ENCODE measurements around the gene HDAC10. TPM values are rescaled to one million over a fixed set of nuclear protein-coding genes. Genes with fewer than 3 reads are reported as not detected.

Gene HDAC10
- total RNA-seq, 4 donors from 2014 or later, result 10.2 to 19.5 (median 17.4) TPM

GRCh38 chr22:50228366-50228765 is 22.7 kb downstream of the HDAC10 start:
- no peaks in the 10 kb centered on the region for H3K4me1 ChIP-seq
- H3K27ac ChIP-seq (replicated peaks in 1 of 4), result no peak overlapping the region
- TF ChIP-seq EP300 (IDR thresholded peaks at IDR 0.05), result no peak
- TF ChIP-seq CTCF (IDR thresholded peaks at IDR 0.05), result no peak
- TF ChIP-seq POLR2AphosphoS5 (IDR thresholded peaks at IDR 0.05), result no peak
- TF ChIP-seq POLR2A (IDR thresholded peaks at IDR 0.05; ENCODE audit: low read depth), result no peak
- 90% methylated on average over 6 of the region's 9 CpGs for WGBS
- intact Hi-C loops (cut with DNase I), result no loop called here
- peaks cover 43 to 94% (median 85%) of the 10 kb centered on the region in 4 donors for H3K36me3 ChIP-seq
- no peaks in the 10 kb centered on the region for H3K9me3 ChIP-seq
- no peak overlapping the region for H3K4me3 ChIP-seq
- H3K27me3 ChIP-seq, result no peaks in the 10 kb centered on the region
- no peak for DNase-seq (ENCODE audit: extremely low spot score)

GRCh38 chr22:50227579-50228215 is 23.4 kb downstream of the HDAC10 start:
- Histone ChIP-seq H3K27me3 (no peaks in the 10 kb centered on the region), H3K4me1 (no peaks in the 10 kb centered on the region), H3K9me3 (no peaks in the 10 kb centered on the region), H3K4me3 (no peak overlapping the region), H3K27ac (replicated peaks in 1 of 4) (no peak overlapping the region), H3K36me3 (peaks cover 44 to 94% (median 85%) of the 10 kb centered on the region in 4 donors)
- TF ChIP-seq POLR2A (IDR thresholded peaks at IDR 0.05; ENCODE audit: low read depth), result no peak
- no peak for TF ChIP-seq EP300 (IDR thresholded peaks at IDR 0.05)
- no peak for TF ChIP-seq POLR2AphosphoS5 (IDR thresholded peaks at IDR 0.05)
- no peak for TF ChIP-seq CTCF (IDR thresholded peaks at IDR 0.05)
- WGBS, result 87% methylated on average over 11 of the region's 25 CpGs
- no peak for DNase-seq (ENCODE audit: extremely low spot score)
- intact Hi-C loops (cut with DNase I), result no loop called here

GRCh38 chr22:50226875-50227165 is 24.2 kb downstream of the HDAC10 start:
- H3K36me3 ChIP-seq, result peaks cover 42 to 94% (median 85%) of the 10 kb centered on the region in 4 donors
- 95% methylated on average over 11 of the region's 18 CpGs for WGBS
- H3K4me1 ChIP-seq, result no peaks in the 10 kb centered on the region
- no peak for DNase-seq (ENCODE audit: extremely low spot score)
- TF ChIP-seq CTCF (IDR thresholded peaks at IDR 0.05) (no peak), EP300 (IDR thresholded peaks at IDR 0.05) (no peak), POLR2A (IDR thresholded peaks at IDR 0.05; ENCODE audit: low read depth) (no peak), POLR2AphosphoS5 (IDR thresholded peaks at IDR 0.05) (no peak)
- no peak overlapping the region for H3K4me3 ChIP-seq
- H3K27me3 ChIP-seq, result no peaks in the 10 kb centered on the region
- no peaks in the 10 kb centered on the region for H3K9me3 ChIP-seq
- intact Hi-C loops (cut with DNase I), result no loop called here
- H3K27ac ChIP-seq (replicated peaks in 1 of 4), result no peak overlapping the region

GRCh38 chr22:50226063-50226874 is 24.8 kb downstream of the HDAC10 start:
- intact Hi-C loops (cut with DNase I), result no loop called here
- no peaks in the 10 kb centered on the region for H3K4me1 ChIP-seq
- no peaks in the 10 kb centered on the region for H3K9me3 ChIP-seq
- DNase-seq (ENCODE audit: extremely low spot score), result no peak
- 91% methylated on average over 21 of the region's 31 CpGs for WGBS
- peaks cover 42 to 95% (median 90%) of the 10 kb centered on the region in 4 donors for H3K36me3 ChIP-seq
- H3K4me3 ChIP-seq, result no peak overlapping the region
- H3K27ac ChIP-seq (replicated peaks in 1 of 4), result no peak overlapping the region
- H3K27me3 ChIP-seq, result no peaks in the 10 kb centered on the region
- TF ChIP-seq EP300 (IDR thresholded peaks at IDR 0.05) (no peak), CTCF (IDR thresholded peaks at IDR 0.05) (no peak), POLR2A (IDR thresholded peaks at IDR 0.05; ENCODE audit: low read depth) (no peak), POLR2AphosphoS5 (IDR thresholded peaks at IDR 0.05) (no peak)
